WTC11 (cell line): ENCODE measurements around the gene TBC1D12. TPM values are rescaled to one million over a fixed set of nuclear protein-coding genes. Genes with fewer than 3 reads are reported as not detected.

Experiments used
- ATAC-seq: fragments of 200-7000 bp; cut with Tn5 transposase; 2 replicates; pipeline ENCODE4 v1.10.0; 2021; ENCODE audit warnings: mild to moderate bottlenecking, moderate library complexity
- CTCF ChIA-PET: fragments of 300-600 bp; sonication (Branson Sonifier 250); formaldehyde crosslinking; loops from one replicate; lab custom pipeline; 2021; ENCODE audit warnings: antibody characterized with exemption; lab: Charles Lee
- POLR2A ChIA-PET: fragments of 350-600 bp; sonication (Branson Sonifier 250); formaldehyde crosslinking; loops from one replicate; lab custom pipeline; 2021; ENCODE audit warnings: antibody characterized with exemption; lab: Charles Lee
- DNase-seq: peaks from one replicate; pipeline ENCODE4 v3.0.0; 2021; ENCODE audit warnings: low spot score
- H3K27ac Mint-ChIP-seq: 2 replicates; pipeline ENCODE4 v1.8.0; 2021; ENCODE audit warnings: mixed read lengths
- H3K27me3 Mint-ChIP-seq: 2 replicates; pipeline ENCODE4 v1.8.0; 2021; ENCODE audit warnings: low read depth, mild to moderate bottlenecking, moderate library complexity, mixed read lengths
- H3K36me3 Mint-ChIP-seq: 2 replicates; pipeline ENCODE4 v1.8.0; 2021; ENCODE audit warnings: mixed read lengths
- H3K4me1 Mint-ChIP-seq: 2 replicates; pipeline ENCODE4 v1.8.0; 2022; ENCODE audit warnings: mixed read lengths
- H3K4me3 Mint-ChIP-seq: 2 replicates; pipeline ENCODE4 v1.8.0; 2021; ENCODE audit warnings: mild to moderate bottlenecking, moderate library complexity, mixed read lengths
- H3K9me3 Mint-ChIP-seq: 2 replicates; pipeline ENCODE4 v1.8.0; 2021; ENCODE audit warnings: mixed read lengths
- CREB1 ChIP-seq: sonication (generic); formaldehyde crosslinking; IDR thresholded peaks from 2 replicates; pipeline ENCODE4 v1.8.0; 2023; ENCODE audit warnings: mild to moderate bottlenecking, missing genetic modification reagents
- CREM ChIP-seq: sonication (generic); formaldehyde crosslinking; IDR thresholded peaks from 2 replicates; pipeline ENCODE4 v1.8.1; 2022; ENCODE audit warnings: mild to moderate bottlenecking, missing genetic modification reagents, moderate library complexity
- ELF4 ChIP-seq: sonication (generic); formaldehyde crosslinking; IDR thresholded peaks from 2 replicates; pipeline ENCODE4 v1.8.1; 2022; ENCODE audit warnings: low read depth, mild to moderate bottlenecking, moderate library complexity, missing genetic modification reagents
- EMX1 ChIP-seq: fragments of 250-450 bp; sonication (Bioruptor Pico); IDR thresholded peaks from 2 replicates; pipeline ENCODE4 v1.8.0; 2021; ENCODE audit warnings: mild to moderate bottlenecking
- FOXK1 ChIP-seq: sonication (generic); formaldehyde crosslinking; IDR thresholded peaks from 2 replicates; pipeline ENCODE4 v1.8.0; 2022; ENCODE audit warnings: mild to moderate bottlenecking, moderate library complexity, missing genetic modification reagents
- NFYB ChIP-seq: sonication (generic); formaldehyde crosslinking; conservative IDR thresholded peaks from 2 replicates; pipeline ENCODE4 v1.8.0; 2022; ENCODE audit warnings: low read depth, missing genetic modification reagents
- NR1H2 ChIP-seq: sonication (generic); formaldehyde crosslinking; IDR thresholded peaks from 2 replicates; pipeline ENCODE4 v1.9.0; 2021; ENCODE audit warnings: mild to moderate bottlenecking, moderate library complexity, missing genetic modification reagents
- SMAD3 ChIP-seq: sonication (generic); formaldehyde crosslinking; IDR thresholded peaks from 2 replicates; pipeline ENCODE4 v1.8.0; 2022; ENCODE audit warnings: missing genetic modification reagents, mild to moderate bottlenecking, borderline replicate concordance
- SMAD4 ChIP-seq: sonication (generic); formaldehyde crosslinking; IDR thresholded peaks from 2 replicates; pipeline ENCODE4 v1.8.0; 2022; ENCODE audit warnings: mild to moderate bottlenecking, missing genetic modification reagents
- TEAD4 ChIP-seq: sonication (generic); formaldehyde crosslinking; IDR thresholded peaks from 2 replicates; pipeline ENCODE4 v1.8.0; 2022; ENCODE audit warnings: mild to moderate bottlenecking, missing genetic modification reagents
- ZNF121 ChIP-seq: sonication (generic); formaldehyde crosslinking; IDR thresholded peaks from 2 replicates; pipeline ENCODE4 v1.8.0; 2023; ENCODE audit warnings: missing genetic modification reagents
- ZNF232 ChIP-seq: sonication (generic); formaldehyde crosslinking; IDR thresholded peaks from 2 replicates; pipeline ENCODE4 v1.8.0; 2022; ENCODE audit warnings: mild to moderate bottlenecking, missing genetic modification reagents
- ZNF396 ChIP-seq: fragments of 250-450 bp; sonication (Bioruptor Pico); IDR thresholded peaks from 2 replicates; pipeline ENCODE4 v1.8.0; 2021; ENCODE audit warnings: mild to moderate bottlenecking, moderate library complexity, borderline replicate concordance
- ZNF671 ChIP-seq: fragments of 250-450 bp; sonication (Bioruptor Pico); IDR thresholded peaks from 2 replicates; pipeline ENCODE4 v1.8.0; 2021; ENCODE audit warnings: mild to moderate bottlenecking
- total RNA-seq: library from RNA; stranded (reverse); gene quantifications from 3 replicates; pipeline ENCODE4 v1.2.3, GENCODE V29; 2021
- TF ChIP-seq, protein P1 (sequence below): sonication (generic); formaldehyde crosslinking; IDR thresholded peaks from 2 replicates; pipeline ENCODE4 v1.8.1; 2023; ENCODE audit warnings: mild to moderate bottlenecking, missing genetic modification reagents
- TF ChIP-seq, protein P2 (sequence below): sonication (generic); formaldehyde crosslinking; IDR thresholded peaks from 2 replicates; pipeline ENCODE4 v1.8.0; 2022; ENCODE audit warnings: missing genetic modification reagents
- TF ChIP-seq, protein P3 (sequence below): sonication (generic); formaldehyde crosslinking; IDR thresholded peaks from 2 replicates; pipeline ENCODE4 v1.8.1; 2022; ENCODE audit warnings: low read depth, mild to moderate bottlenecking, moderate library complexity, missing genetic modification reagents, borderline replicate concordance
- TF ChIP-seq, protein P4 (sequence below): sonication (generic); formaldehyde crosslinking; IDR thresholded peaks from 2 replicates; pipeline ENCODE4 v1.8.1; 2023; ENCODE audit warnings: mild to moderate bottlenecking, moderate library complexity, missing genetic modification reagents
- TF ChIP-seq, protein P5 (sequence below): sonication (generic); formaldehyde crosslinking; IDR thresholded peaks from 2 replicates; pipeline ENCODE4 v1.8.1; 2023; ENCODE audit warnings: mild to moderate bottlenecking, missing genetic modification reagents, moderate library complexity
- TF ChIP-seq, protein P6 (sequence below): sonication (generic); formaldehyde crosslinking; IDR thresholded peaks from 2 replicates; pipeline ENCODE4 v1.8.0; 2022; ENCODE audit warnings: mild to moderate bottlenecking, missing genetic modification reagents
- TF ChIP-seq, protein P7 (sequence below): fragments of 250-450 bp; sonication (Bioruptor Pico); IDR thresholded peaks from 2 replicates; pipeline ENCODE4 v1.9.0; 2021; ENCODE audit warnings: moderate library complexity, mild to moderate bottlenecking, inconsistent platforms, borderline replicate concordance

Gene TBC1D12
- total RNA-seq, 1 experiment from 2014 or later: 2.2 TPM

DNA sequence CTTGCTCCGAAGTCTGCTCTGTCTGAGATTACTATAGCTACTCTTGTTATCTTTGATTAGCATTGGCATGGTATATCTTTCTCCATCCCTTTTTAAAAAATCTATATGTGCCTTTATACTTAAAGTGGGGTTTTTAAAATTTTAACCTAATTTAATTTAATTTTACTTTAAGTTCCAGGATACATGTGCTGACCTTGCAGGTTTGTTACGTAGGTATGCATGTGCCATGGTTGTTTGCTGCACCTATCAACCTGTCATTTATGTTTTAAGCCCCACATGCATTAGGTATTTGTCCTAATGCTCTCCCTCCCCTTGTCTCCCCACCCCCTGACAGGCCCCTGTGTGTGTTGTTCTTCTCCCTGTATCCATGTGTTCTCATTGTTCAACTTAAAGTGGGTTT is 54.6 kb downstream of the TBC1D12 start (continued):
- TF ChIP-seq CREM (CRISPR knock-in tag) (no peak), NR1H2 (CRISPR knock-in tag) (no peak), SMAD3 (no peak), CREB1 (CRISPR knock-in tag) (no peak)
- TF ChIP-seq, protein P1, sequence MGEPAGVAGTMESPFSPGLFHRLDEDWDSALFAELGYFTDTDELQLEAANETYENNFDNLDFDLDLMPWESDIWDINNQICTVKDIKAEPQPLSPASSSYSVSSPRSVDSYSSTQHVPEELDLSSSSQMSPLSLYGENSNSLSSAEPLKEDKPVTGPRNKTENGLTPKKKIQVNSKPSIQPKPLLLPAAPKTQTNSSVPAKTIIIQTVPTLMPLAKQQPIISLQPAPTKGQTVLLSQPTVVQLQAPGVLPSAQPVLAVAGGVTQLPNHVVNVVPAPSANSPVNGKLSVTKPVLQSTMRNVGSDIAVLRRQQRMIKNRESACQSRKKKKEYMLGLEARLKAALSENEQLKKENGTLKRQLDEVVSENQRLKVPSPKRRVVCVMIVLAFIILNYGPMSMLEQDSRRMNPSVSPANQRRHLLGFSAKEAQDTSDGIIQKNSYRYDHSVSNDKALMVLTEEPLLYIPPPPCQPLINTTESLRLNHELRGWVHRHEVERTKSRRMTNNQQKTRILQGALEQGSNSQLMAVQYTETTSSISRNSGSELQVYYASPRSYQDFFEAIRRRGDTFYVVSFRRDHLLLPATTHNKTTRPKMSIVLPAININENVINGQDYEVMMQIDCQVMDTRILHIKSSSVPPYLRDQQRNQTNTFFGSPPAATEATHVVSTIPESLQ (CRISPR knock-in tag): no peak
- TF ChIP-seq, protein P2, sequence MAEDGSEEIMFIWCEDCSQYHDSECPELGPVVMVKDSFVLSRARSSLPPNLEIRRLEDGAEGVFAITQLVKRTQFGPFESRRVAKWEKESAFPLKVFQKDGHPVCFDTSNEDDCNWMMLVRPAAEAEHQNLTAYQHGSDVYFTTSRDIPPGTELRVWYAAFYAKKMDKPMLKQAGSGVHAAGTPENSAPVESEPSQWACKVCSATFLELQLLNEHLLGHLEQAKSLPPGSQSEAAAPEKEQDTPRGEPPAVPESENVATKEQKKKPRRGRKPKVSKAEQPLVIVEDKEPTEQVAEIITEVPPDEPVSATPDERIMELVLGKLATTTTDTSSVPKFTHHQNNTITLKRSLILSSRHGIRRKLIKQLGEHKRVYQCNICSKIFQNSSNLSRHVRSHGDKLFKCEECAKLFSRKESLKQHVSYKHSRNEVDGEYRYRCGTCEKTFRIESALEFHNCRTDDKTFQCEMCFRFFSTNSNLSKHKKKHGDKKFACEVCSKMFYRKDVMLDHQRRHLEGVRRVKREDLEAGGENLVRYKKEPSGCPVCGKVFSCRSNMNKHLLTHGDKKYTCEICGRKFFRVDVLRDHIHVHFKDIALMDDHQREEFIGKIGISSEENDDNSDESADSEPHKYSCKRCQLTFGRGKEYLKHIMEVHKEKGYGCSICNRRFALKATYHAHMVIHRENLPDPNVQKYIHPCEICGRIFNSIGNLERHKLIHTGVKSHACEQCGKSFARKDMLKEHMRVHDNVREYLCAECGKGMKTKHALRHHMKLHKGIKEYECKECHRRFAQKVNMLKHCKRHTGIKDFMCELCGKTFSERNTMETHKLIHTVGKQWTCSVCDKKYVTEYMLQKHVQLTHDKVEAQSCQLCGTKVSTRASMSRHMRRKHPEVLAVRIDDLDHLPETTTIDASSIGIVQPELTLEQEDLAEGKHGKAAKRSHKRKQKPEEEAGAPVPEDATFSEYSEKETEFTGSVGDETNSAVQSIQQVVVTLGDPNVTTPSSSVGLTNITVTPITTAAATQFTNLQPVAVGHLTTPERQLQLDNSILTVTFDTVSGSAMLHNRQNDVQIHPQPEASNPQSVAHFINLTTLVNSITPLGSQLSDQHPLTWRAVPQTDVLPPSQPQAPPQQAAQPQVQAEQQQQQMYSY (CRISPR knock-in tag): no peak

DNA sequence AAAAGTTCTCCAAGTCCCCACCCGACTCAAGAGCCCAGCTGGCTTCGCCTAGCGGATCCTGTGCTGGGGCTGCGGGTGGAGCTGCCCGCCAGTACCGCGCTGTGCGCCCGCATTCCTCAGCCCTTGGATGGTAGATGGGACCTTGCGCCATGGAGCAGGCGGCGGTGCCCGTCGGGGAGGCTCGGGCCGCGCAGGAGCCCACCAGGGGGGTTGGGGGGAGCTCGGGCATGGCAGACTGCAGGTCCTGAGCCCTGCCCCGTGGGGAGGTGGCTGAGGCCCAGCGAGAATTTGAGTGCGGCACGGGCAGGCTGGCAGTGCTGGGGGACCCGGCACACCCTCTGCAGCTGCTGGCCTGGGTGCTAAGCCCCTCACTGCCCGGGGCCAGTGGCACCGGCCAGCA is 57.0 kb downstream of the TBC1D12 start:
- DNase-seq (no peak), ATAC-seq (no peak)
- CTCF ChIA-PET: no interaction called here
- H3K36me3 Mint-ChIP-seq: peaks cover 16% of the 10 kb centered on the region
- H3K4me1 Mint-ChIP-seq: no peaks in the 10 kb centered on the region
- H3K27me3 Mint-ChIP-seq: no peaks in the 10 kb centered on the region; the same call in 1 of the 2 replicates
- peaks cover 16% of the 10 kb centered on the region for H3K9me3 Mint-ChIP-seq
- H3K27ac Mint-ChIP-seq: no peak overlapping the region
- POLR2A ChIA-PET: no interaction called here
- no peak for TF ChIP-seq EMX1 (CRISPR knock-in tag)
- TF ChIP-seq SMAD4: no peak
- TF ChIP-seq, protein P3, sequence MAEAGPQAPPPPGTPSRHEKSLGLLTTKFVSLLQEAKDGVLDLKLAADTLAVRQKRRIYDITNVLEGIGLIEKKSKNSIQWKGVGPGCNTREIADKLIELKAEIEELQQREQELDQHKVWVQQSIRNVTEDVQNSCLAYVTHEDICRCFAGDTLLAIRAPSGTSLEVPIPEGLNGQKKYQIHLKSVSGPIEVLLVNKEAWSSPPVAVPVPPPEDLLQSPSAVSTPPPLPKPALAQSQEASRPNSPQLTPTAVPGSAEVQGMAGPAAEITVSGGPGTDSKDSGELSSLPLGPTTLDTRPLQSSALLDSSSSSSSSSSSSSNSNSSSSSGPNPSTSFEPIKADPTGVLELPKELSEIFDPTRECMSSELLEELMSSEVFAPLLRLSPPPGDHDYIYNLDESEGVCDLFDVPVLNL: no peak
- TF ChIP-seq FOXK1 (CRISPR knock-in tag): no peak
- no peak overlapping the region for H3K4me3 Mint-ChIP-seq

DNA sequence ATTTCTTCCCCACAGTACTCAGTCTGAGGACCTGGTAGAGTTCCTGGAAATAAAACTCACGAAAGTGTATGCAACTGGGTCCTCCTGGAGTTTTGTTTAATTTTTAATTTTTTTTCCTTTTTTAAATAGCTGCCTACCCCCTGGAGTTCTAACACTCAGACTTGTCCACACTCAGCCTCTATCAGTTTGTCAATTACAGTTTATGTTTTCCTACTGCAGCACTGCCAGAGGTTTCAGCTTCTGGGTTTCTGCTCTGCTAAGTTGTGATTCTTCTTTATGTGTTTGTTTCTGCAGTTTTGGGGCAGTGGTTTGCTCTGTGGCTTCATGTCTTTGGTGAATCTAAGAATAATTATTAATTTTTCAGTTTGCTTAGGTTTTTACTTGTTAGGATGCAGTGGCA is 59.2 kb downstream of the TBC1D12 start:
- Mint-ChIP-seq H3K36me3 (peaks cover 16% of the 10 kb centered on the region), H3K4me1 (no peaks in the 10 kb centered on the region), H3K27me3 (no peaks in the 10 kb centered on the region; the same call in 1 of the 2 replicates), H3K9me3 (peaks cover 16% of the 10 kb centered on the region), H3K27ac (no peak overlapping the region), H3K4me3 (no peak overlapping the region)
- DNase-seq: no peak
- ChIA-PET POLR2A (no interaction called here), CTCF (interaction anchor here (1.0 kb wide), 1 partner anchor 18 kb away, joined by 3 read pairs; no protein-coding TSS in a partner anchor)
- ATAC-seq: no peak
- no peak for TF ChIP-seq EMX1 (CRISPR knock-in tag)
- TF ChIP-seq, protein P4, sequence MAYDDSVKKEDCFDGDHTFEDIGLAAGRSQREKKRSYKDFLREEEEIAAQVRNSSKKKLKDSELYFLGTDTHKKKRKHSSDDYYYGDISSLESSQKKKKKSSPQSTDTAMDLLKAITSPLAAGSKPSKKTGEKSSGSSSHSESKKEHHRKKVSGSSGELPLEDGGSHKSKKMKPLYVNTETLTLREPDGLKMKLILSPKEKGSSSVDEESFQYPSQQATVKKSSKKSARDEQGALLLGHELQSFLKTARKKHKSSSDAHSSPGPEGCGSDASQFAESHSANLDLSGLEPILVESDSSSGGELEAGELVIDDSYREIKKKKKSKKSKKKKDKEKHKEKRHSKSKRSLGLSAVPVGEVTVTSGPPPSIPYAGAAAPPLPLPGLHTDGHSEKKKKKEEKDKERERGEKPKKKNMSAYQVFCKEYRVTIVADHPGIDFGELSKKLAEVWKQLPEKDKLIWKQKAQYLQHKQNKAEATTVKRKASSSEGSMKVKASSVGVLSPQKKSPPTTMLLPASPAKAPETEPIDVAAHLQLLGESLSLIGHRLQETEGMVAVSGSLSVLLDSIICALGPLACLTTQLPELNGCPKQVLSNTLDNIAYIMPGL: no peak
- no peak for TF ChIP-seq ELF4 (CRISPR knock-in tag)
- TF ChIP-seq, protein P5, sequence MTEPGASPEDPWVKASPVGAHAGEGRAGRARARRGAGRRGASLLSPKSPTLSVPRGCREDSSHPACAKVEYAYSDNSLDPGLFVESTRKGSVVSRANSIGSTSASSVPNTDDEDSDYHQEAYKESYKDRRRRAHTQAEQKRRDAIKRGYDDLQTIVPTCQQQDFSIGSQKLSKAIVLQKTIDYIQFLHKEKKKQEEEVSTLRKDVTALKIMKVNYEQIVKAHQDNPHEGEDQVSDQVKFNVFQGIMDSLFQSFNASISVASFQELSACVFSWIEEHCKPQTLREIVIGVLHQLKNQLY (CRISPR knock-in tag): no peak
- TF ChIP-seq NFYB (CRISPR knock-in tag): no peak
- TF ChIP-seq, protein P6, sequence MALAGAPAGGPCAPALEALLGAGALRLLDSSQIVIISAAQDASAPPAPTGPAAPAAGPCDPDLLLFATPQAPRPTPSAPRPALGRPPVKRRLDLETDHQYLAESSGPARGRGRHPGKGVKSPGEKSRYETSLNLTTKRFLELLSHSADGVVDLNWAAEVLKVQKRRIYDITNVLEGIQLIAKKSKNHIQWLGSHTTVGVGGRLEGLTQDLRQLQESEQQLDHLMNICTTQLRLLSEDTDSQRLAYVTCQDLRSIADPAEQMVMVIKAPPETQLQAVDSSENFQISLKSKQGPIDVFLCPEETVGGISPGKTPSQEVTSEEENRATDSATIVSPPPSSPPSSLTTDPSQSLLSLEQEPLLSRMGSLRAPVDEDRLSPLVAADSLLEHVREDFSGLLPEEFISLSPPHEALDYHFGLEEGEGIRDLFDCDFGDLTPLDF: no peak
- TF ChIP-seq, protein P7, sequence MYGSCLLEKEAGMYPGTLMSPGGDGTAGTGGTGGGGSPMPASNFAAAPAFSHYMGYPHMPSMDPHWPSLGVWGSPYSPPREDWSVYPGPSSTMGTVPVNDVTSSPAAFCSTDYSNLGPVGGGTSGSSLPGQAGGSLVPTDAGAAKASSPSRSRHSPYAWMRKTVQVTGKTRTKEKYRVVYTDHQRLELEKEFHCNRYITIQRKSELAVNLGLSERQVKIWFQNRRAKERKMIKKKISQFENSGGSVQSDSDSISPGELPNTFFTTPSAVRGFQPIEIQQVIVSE (CRISPR knock-in tag): no peak
- no peak for TF ChIP-seq SMAD4
- TF ChIP-seq ZNF232: no peak
- TF ChIP-seq, protein P3: no peak
- no peak for TF ChIP-seq ZNF121 (CRISPR knock-in tag)
- TF ChIP-seq ZNF671 (CRISPR knock-in tag): no peak
- no peak for TF ChIP-seq TEAD4 (CRISPR knock-in tag)
- TF ChIP-seq ZNF396 (CRISPR knock-in tag): no peak
